CD8-positive, alpha-beta memory T cell (primary cell): ENCODE data around the gene MCEMP1. TPM values are rescaled to one million over a fixed set of nuclear protein-coding genes. Genes with fewer than 3 reads are reported as not detected.

Experiments
- CTCF ChIA-PET: fragments of 350-600 bp; sonication (Branson Sonifier 250); formaldehyde crosslinking; loops from one replicate; lab custom pipeline; 2021; ENCODE audit warnings: antibody characterized with exemption; lab: Charles Lee
- POLR2A ChIA-PET: fragments of 350-600 bp; sonication (Branson Sonifier 250); formaldehyde crosslinking; loops from one replicate; lab custom pipeline; 2021; ENCODE audit warnings: antibody characterized with exemption; lab: Charles Lee
- DNase-seq, 5 donors: peaks; one replicate each; pipeline versions ENCODE4 v3.0.0 to v3.0.0-alpha.2; 2020 to 2022; ENCODE audit warnings: mixed read lengths in 1 of 5
- H3K27ac ChIP-seq: one replicate; pipeline ENCODE4 v1.7.0; 2013; ENCODE audit warnings: low read depth, mild to moderate bottlenecking, low read length, moderate library complexity
- H3K27me3 ChIP-seq: 2 replicates; pipeline ENCODE4 v1.7.0; 2013; ENCODE audit warnings: low read length, mild to moderate bottlenecking; ENCODE audit not compliant: insufficient read depth, poor library complexity, severe bottlenecking
- H3K36me3 ChIP-seq: 2 replicates; pipeline ENCODE4 v1.7.0; 2013; ENCODE audit warnings: mild to moderate bottlenecking, low read length, moderate library complexity; ENCODE audit not compliant: insufficient read depth
- H3K4me1 ChIP-seq: 2 replicates; pipeline ENCODE4 v1.7.0; 2013; ENCODE audit warnings: mild to moderate bottlenecking, low read length, moderate library complexity; ENCODE audit not compliant: insufficient read depth
- H3K4me3 ChIP-seq: 2 replicates; pipeline ENCODE4 v1.7.0; 2013; ENCODE audit warnings: mild to moderate bottlenecking, low read length
- H3K9me3 ChIP-seq: 2 replicates; pipeline ENCODE4 v1.7.0; 2013; ENCODE audit warnings: mild to moderate bottlenecking, low read length
- H3K27ac Mint-ChIP-seq, 8 donors: one replicate each; pipeline ENCODE4 v1.8.0; 2020 to 2021; ENCODE audit warnings: mixed read lengths in 8 of 8, mild to moderate bottlenecking in 6 of 8, inconsistent platforms in 3 of 8, moderate library complexity in 3 of 8
- H3K27me3 Mint-ChIP-seq, 2 donors: one replicate each; pipeline ENCODE4 v1.8.0; 2020 to 2021; ENCODE audit warnings: mixed read lengths in 2 of 2, mild to moderate bottlenecking in 1 of 2, moderate library complexity in 1 of 2
- H3K36me3 Mint-ChIP-seq, 3 donors: one replicate each; pipeline ENCODE4 v1.8.0; 2020 to 2021; ENCODE audit warnings: mixed read lengths in 3 of 3, inconsistent platforms in 1 of 3, mild to moderate bottlenecking in 1 of 3
- H3K4me1 Mint-ChIP-seq, 3 donors: one replicate each; pipeline ENCODE4 v1.8.0; 2020 to 2021; ENCODE audit warnings: mixed read lengths in 3 of 3, inconsistent platforms in 1 of 3, mild to moderate bottlenecking in 1 of 3
- H3K4me3 Mint-ChIP-seq, 7 donors: one replicate each; pipeline ENCODE4 v1.8.0; 2020 to 2021; ENCODE audit warnings: mixed read lengths in 7 of 7, mild to moderate bottlenecking in 6 of 7, moderate library complexity in 4 of 7, inconsistent platforms in 2 of 7
- H3K9me3 Mint-ChIP-seq, 5 donors: one replicate each; pipeline ENCODE4 v1.8.0; 2020 to 2022; ENCODE audit warnings: mixed read lengths in 5 of 5, mild to moderate bottlenecking in 3 of 5, moderate library complexity in 2 of 5, inconsistent platforms in 1 of 5
- polyA plus RNA-seq: library from polyadenylated mRNA; unstranded; fragments of 300-500 nt; fragmentation: Illumina TruSeq; gene quantifications from one replicate; pipeline ENCODE4 v1.2.3, GENCODE V29; 2021
- total RNA-seq, 2 experiments: library from RNA; stranded (reverse); gene quantifications; one replicate each; pipeline ENCODE4 v1.2.3, GENCODE V29; 2021

MCEMP1 gene
- total and polyA plus RNA-seq, 3 experiments from 2014 or later = not detected

DNA sequence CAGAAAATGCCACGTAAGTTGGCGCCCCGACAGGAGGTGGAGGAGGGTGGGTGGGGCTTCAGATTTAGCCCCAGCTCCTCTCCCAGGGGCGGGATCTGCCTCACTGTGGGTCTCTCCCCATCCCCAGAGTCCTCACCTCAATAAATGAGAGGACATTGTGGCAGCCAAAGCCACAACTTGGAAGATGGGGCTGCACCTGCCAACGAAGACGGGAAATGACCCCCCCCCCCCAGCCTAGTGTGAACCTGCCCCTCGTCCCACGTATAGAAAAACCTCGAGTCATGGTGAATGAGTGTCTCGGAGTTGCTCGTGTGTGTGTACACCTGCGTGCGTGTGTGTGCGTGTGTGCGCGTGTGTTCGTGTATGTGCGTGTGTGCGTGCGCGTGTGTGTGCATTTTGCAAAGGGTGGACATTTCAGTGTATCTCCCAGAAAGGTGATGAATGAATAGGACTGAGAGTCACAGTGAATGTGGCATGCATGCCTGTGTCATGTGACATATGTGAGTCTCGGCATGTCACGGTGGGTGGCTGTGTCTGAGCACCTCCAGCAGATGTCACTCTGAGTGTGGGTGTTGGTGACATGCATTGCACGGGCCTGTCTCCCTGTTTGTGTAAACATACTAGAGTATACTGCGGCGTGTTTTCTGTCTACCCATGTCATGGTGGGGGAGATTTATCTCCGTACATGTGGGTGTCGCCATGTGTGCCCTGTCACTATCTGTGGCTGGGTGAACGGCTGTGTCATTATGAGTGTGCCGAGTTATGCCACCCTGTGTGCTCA lies 2.3 kb downstream of the MCEMP1 start:
- peak overlapping the region; percentile 54 to 86 (median 74) for H3K4me3 Mint-ChIP-seq
- peaks cover 14 to 37% of the 10 kb centered on the region in 2 donors for H3K27me3 Mint-ChIP-seq
- Histone ChIP-seq H3K27ac (no peak overlapping the region), H3K27me3 (no peaks in the 10 kb centered on the region), H3K36me3 (peaks cover 6% of the 10 kb centered on the region), H3K9me3 (no peaks in the 10 kb centered on the region), H3K4me1 (peaks cover 35% of the 10 kb centered on the region), H3K4me3 (no peak overlapping the region)
- no peaks in the 10 kb centered on the region for H3K9me3 Mint-ChIP-seq
- ChIA-PET POLR2A (no interaction called here), CTCF (interaction anchor here (0.7 to 2.2 kb wide), 3 partner anchors 10 to 120 kb away, joined by 3 to 12 read pairs (median 3); no protein-coding TSS in a partner anchor)
- H3K4me1 Mint-ChIP-seq = peaks cover 32 to 60% (median 43%) of the 10 kb centered on the region in 3 donors
- peak overlapping the region; percentile 39 to 92 (median 78) for H3K27ac Mint-ChIP-seq
- H3K36me3 Mint-ChIP-seq = peaks cover 0 to 17% (median 2%) of the 10 kb centered on the region in 3 donors
- DNase-seq = peak; percentile 38 to 82 (median 60)

GRCh38 chr19:7679771-7680605 lies 3.1 kb downstream of the MCEMP1 start:
- Mint-ChIP-seq H3K36me3 (peaks cover 0 to 17% (median 2%) of the 10 kb centered on the region in 3 donors), H3K27ac (peak overlapping the region; percentile 69 to 92 (median 86)), H3K4me3 (peak overlapping the region; percentile 54 to 86 (median 81)), H3K27me3 (peaks cover 11 to 32% of the 10 kb centered on the region in 2 donors), H3K4me1 (peaks cover 30 to 58% (median 39%) of the 10 kb centered on the region in 3 donors), H3K9me3 (no peaks in the 10 kb centered on the region)
- peaks cover 35% of the 10 kb centered on the region for H3K4me1 ChIP-seq
- H3K27me3 ChIP-seq = no peaks in the 10 kb centered on the region
- peak overlapping the region; percentile 82 for H3K27ac ChIP-seq
- peak overlapping the region; percentile 83 for H3K4me3 ChIP-seq
- H3K36me3 ChIP-seq = peaks cover 6% of the 10 kb centered on the region
- no peaks in the 10 kb centered on the region for H3K9me3 ChIP-seq
- CTCF ChIA-PET = interaction anchor here (0.8 to 3.2 kb wide), 30 partner anchors 9 to 578 kb away, joined by 3 to 61 read pairs (median 5); partner anchors contain the start of genes PET100, RETN and STXBP2
- no peak for DNase-seq
- POLR2A ChIA-PET = interaction anchor here (0.6 to 1.6 kb wide), 3 partner anchors 42 to 190 kb away, joined by 3 to 5 read pairs (median 4); partner anchors contain the start of genes PET100, STXBP2 and XAB2

DNA sequence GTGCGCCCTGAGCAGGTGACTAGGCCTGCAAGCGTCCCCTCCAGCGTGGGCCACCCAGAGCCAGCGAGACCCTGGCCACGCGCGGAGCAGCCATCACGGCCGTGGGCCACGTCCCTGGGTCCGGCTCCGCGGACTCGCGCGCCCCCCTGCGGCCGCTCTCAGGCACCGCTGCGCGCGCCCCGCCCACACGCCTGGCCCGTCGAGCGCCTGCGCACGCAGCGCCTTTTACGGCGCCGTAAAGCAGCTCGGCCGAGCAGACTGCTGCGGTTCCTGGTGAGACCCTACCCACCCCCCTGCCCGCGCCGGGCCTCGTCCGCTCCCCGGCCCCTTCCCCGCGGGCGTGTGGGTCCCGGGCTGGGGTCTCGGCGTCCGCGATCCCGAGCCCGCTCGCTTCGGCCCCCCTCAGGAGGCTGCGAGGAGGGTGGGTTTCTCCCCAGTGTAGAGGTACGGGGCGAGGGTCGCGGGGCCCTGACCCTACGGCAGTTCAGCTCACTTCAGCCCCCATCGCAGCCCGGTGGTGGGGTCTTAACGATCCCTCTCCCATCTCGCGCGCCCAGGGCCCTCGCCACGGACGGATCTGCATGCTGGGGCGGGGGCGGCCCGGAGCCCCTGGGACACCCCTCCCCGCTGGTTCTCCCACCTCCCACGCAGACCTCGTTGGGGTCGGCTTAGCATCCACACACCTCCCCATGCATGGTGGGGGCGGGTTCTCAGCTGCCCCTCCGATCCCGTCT lies 3.9 kb downstream of the MCEMP1 start, which contains the start of gene TRAPPC5:
Gene TRAPPC5 (plus strand): TSS at position 228 of the 734 bp plus-strand sequence. CDS start 1,421 bp downstream, outside the sequence.
- H3K4me1 ChIP-seq = peaks cover 35% of the 10 kb centered on the region
- H3K27me3 Mint-ChIP-seq = peaks cover 12 to 30% of the 10 kb centered on the region in 2 donors

DNA sequence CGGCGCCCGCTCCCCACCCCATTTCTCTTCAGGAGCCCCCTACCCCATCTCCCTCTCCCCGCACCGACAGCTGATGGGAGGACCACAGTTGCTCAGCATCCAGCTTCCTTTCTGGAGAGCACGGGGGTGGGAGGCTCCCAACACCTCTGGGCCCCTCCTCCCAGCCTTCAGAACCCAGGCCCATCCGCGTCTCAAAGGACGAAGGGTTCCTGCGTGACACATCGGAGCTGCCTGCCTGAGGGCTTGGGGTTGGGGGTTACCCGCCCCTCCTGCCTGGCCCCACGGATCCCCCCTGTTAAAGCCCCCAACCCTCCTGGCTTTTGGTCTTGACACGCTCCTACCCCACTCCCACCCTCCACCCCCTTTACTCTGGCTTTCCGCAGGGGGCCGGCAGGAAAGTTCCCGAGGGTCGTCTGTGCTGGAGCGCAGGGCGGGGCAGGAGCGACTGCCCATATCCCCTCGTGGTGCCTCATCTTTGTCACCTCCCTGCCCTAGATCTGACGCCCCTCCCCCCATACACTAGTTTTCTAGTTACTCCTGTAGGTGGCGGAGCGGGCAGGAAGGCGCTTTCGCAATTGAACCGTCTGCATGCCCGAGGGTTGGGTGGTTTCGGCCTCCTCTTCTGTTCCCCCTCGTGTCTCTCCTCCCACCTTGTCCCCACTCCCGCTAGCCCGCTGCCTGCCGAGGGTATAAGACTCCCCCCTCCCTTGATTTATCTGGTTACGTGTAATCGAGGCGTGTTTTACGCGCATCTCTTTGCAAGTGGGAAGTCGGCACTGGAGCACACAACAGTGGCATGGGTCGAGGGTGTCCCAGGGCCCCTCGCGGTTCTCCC lies 4.7 kb downstream of the MCEMP1 start:
- Histone ChIP-seq H3K27me3 (no peaks in the 10 kb centered on the region), H3K4me3 (peak overlapping the region; percentile 83), H3K36me3 (peaks cover 6% of the 10 kb centered on the region), H3K27ac (peak overlapping the region; percentile 82), H3K4me1 (peaks cover 31% of the 10 kb centered on the region), H3K9me3 (no peaks in the 10 kb centered on the region)
- Mint-ChIP-seq H3K36me3 (peaks cover 0 to 24% (median 2%) of the 10 kb centered on the region in 3 donors), H3K27me3 (peaks cover 8 to 23% of the 10 kb centered on the region in 2 donors), H3K9me3 (no peaks in the 10 kb centered on the region), H3K4me3 (peak overlapping the region; percentile 86 to 96 (median 86)), H3K27ac (peak overlapping the region; percentile 81 to 97 (median 89)), H3K4me1 (peaks cover 26 to 49% (median 34%) of the 10 kb centered on the region in 3 donors)
- ChIA-PET CTCF (interaction anchor here (0.6 to 3.2 kb wide), 48 partner anchors 8 to 582 kb away, joined by 3 to 61 read pairs (median 4); partner anchors contain the start of genes PET100, RETN and STXBP2), POLR2A (interaction anchor here (0.8 to 1.6 kb wide), 6 partner anchors 25 to 331 kb away, joined by 3 to 5 read pairs (median 3); partner anchors contain the start of genes MAP2K7 and STXBP2)
- peak; percentile 70 to 86 (median 74) for DNase-seq

More for the DNA sequence above, 3.9 kb downstream of the MCEMP1 start, which contains the start of gene TRAPPC5:
- Mint-ChIP-seq H3K9me3 (no peaks in the 10 kb centered on the region), H3K27ac (peak within 1 kb of the TSS; percentile 81 to 97 (median 92)), H3K36me3 (peaks cover 0 to 24% (median 2%) of the 10 kb centered on the region in 3 donors), H3K4me3 (peak within 1 kb of the TSS; percentile 86 to 96 (median 86)), H3K4me1 (peaks cover 30 to 57% (median 37%) of the 10 kb centered on the region in 3 donors)
- no peaks in the 10 kb centered on the region for H3K27me3 ChIP-seq
- H3K9me3 ChIP-seq = no peaks in the 10 kb centered on the region
- peaks cover 6% of the 10 kb centered on the region for H3K36me3 ChIP-seq
- DNase-seq = peak; percentile 81 to 88 (median 82)
- POLR2A ChIA-PET = interaction anchor here (0.6 to 1.6 kb wide), 7 partner anchors 25 to 331 kb away, joined by 3 to 5 read pairs (median 3); partner anchors contain the start of genes MAP2K7, PET100, STXBP2 and XAB2
- H3K4me3 ChIP-seq = peak within 1 kb of the TSS; percentile 83
- CTCF ChIA-PET = interaction anchor here (0.6 to 3.2 kb wide), 51 partner anchors 9 to 581 kb away, joined by 3 to 61 read pairs (median 4); partner anchors contain the start of genes PET100, RETN and STXBP2
- H3K27ac ChIP-seq = peak within 1 kb of the TSS; percentile 82

DNA sequence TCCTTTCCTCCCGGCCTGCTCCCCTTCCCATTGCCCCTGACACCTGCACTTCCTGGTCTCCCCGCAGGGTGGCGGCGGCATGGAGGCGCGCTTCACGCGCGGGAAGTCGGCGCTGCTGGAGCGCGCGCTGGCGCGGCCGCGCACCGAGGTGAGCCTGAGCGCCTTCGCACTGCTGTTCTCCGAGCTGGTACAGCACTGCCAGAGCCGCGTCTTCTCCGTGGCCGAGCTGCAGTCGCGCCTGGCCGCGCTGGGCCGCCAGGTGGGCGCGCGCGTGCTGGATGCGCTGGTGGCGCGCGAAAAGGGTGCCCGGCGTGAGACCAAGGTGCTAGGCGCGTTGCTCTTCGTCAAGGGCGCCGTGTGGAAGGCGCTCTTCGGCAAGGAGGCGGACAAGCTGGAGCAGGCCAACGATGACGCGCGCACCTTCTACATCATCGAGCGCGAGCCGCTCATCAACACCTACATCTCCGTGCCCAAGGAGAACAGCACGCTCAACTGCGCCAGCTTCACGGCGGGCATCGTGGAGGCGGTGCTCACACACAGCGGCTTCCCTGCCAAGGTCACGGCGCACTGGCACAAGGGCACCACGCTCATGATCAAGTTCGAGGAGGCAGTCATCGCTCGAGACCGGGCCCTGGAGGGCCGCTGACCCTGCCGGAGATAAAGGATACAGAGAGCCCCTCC lies 5.4 kb downstream of the MCEMP1 start:
- H3K4me1 ChIP-seq = peaks cover 25% of the 10 kb centered on the region
- no peak for DNase-seq
- Mint-ChIP-seq H3K27me3 (peaks cover 6 to 16% of the 10 kb centered on the region in 2 donors), H3K36me3 (peaks cover 0 to 24% (median 2%) of the 10 kb centered on the region in 3 donors), H3K4me3 (peak overlapping the region in 6 of 7 donors; percentile 37 to 92 (median 86)), H3K9me3 (no peaks in the 10 kb centered on the region), H3K27ac (peak overlapping the region in 3 of 8 donors; percentile 60 to 87 (median 64)), H3K4me1 (peaks cover 23 to 43% (median 26%) of the 10 kb centered on the region in 3 donors)
- no peaks in the 10 kb centered on the region for H3K9me3 ChIP-seq
- H3K4me3 ChIP-seq = peak overlapping the region; percentile 83
- ChIA-PET CTCF (interaction anchor here (2.6 to 3.2 kb wide), 2 partner anchors 33 to 120 kb away, joined by 33 to 61 read pairs; no protein-coding TSS in a partner anchor), POLR2A (no interaction called here)
- H3K36me3 ChIP-seq = peaks cover 6% of the 10 kb centered on the region
- no peaks in the 10 kb centered on the region for H3K27me3 ChIP-seq
- no peak overlapping the region for H3K27ac ChIP-seq
